Thyroid gland (tissue), 4 donors: Measurements from ENCODE around the gene GRM4. TPM values are rescaled to one million over a fixed set of nuclear protein-coding genes. Genes with fewer than 3 reads are reported as not detected.

Experiments
- DNase-seq, 2 donors: peaks; one replicate each; pipeline ENCODE4 v3.0.0-alpha.2; 2019
- H3K27ac ChIP-seq, 3 donors: fragments of 200-600 bp; sonication (generic); 1 replicate in 2 of 3; 2 replicates in 1 of 3; pipeline ENCODE4 v1.5.1; 2016 to 2019; ENCODE audit warnings: mild to moderate bottlenecking in 1 of 3, moderate library complexity in 1 of 3
- H3K27me3 ChIP-seq: fragments of 200-600 bp; sonication (generic); one replicate; pipeline ENCODE4 v1.5.1; 2019
- H3K36me3 ChIP-seq, 2 donors: fragments of 200-600 bp; sonication (generic); one replicate each; pipeline ENCODE4 v1.5.1; 2016 to 2019
- H3K4me1 ChIP-seq, 2 donors: fragments of 200-600 bp; sonication (generic); one replicate each; pipeline ENCODE4 v1.5.1; 2017 to 2019
- H3K4me3 ChIP-seq, 3 donors: fragments of 200-600 bp; sonication (generic); replicated peaks in 1 of 3; 1 replicate in 2 of 3; 2 replicates in 1 of 3; pipeline ENCODE4 v1.5.1; 2016; ENCODE audit warnings: mild to moderate bottlenecking in 1 of 3
- H3K9me3 ChIP-seq: fragments of 200-600 bp; sonication (generic); one replicate; pipeline ENCODE4 v1.5.1; 2017
- POLR2A ChIP-seq, 2 donors: fragments of 450-650 bp; IDR thresholded peaks; one replicate each; pipeline ENCODE4 v1.6.1; 2017; ENCODE audit warnings: antibody characterized with exemption in 2 of 2, mild to moderate bottlenecking in 2 of 2, moderate library complexity in 1 of 2
- WGBS, 2 donors: methylation state at CpG; one replicate each; pipeline ENCODE4 v1.1.5; 2017; 5-methylcytosine and 5-hydroxymethylcytosine counted together
- intact Hi-C: fragments of 100-400 bp; cut with DNase I; formaldehyde crosslinking; loops from one replicate; pipeline ENCODE4 v1.15.1; 2023
- total RNA-seq, 4 donors: library from RNA; depleted of rRNA; stranded (reverse); fragments of >200 nt; gene quantifications; one replicate each; pipeline ENCODE4 v1.2.3, GENCODE V29; 2016
- TF ChIP-seq, protein P1 (sequence below), 6 experiments: fragments of 200-600 bp in 3 of 6; fragments of 450-650 bp in 3 of 6; sonication (generic) in 3 of 6; IDR thresholded peaks; one replicate each; pipeline ENCODE4 v1.5.1; 2016 to 2019; ENCODE audit warnings: antibody characterized with exemption in 6 of 6, mild to moderate bottlenecking in 2 of 6, inconsistent platforms in 1 of 6, moderate library complexity in 1 of 6

GRM4 gene
- total RNA-seq, 4 donors from 2014 or later = under 0.01 TPM; not detected in 3

DNA sequence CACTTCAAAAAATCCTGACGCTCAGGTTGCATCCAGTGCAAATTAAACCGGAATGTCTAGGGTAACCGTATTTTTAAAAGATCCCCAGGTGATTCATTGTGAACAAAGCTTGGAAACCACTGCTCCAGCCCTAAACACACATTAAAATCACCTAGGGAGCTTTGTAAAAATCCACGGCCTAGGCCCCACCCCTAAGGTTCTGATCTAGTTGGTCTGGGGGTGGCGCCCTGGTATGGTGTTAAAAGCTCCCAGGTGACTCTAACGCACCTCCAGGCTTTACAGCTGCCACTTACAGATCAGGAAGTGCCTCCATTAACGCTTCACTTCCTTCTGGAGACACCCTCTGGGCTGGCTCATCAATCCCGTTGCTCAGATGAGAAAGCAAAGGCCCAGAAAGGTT lies 92.2 kb downstream of the GRM4 start:
- Histone ChIP-seq H3K36me3 (no peaks in the 10 kb centered on the region), H3K27ac (no peak overlapping the region), H3K9me3 (no peaks in the 10 kb centered on the region), H3K4me1 (peaks cover 4 to 15% of the 10 kb centered on the region in 2 donors), H3K4me3 (no peak overlapping the region), H3K27me3 (no peaks in the 10 kb centered on the region)
- TF ChIP-seq, protein P1, sequence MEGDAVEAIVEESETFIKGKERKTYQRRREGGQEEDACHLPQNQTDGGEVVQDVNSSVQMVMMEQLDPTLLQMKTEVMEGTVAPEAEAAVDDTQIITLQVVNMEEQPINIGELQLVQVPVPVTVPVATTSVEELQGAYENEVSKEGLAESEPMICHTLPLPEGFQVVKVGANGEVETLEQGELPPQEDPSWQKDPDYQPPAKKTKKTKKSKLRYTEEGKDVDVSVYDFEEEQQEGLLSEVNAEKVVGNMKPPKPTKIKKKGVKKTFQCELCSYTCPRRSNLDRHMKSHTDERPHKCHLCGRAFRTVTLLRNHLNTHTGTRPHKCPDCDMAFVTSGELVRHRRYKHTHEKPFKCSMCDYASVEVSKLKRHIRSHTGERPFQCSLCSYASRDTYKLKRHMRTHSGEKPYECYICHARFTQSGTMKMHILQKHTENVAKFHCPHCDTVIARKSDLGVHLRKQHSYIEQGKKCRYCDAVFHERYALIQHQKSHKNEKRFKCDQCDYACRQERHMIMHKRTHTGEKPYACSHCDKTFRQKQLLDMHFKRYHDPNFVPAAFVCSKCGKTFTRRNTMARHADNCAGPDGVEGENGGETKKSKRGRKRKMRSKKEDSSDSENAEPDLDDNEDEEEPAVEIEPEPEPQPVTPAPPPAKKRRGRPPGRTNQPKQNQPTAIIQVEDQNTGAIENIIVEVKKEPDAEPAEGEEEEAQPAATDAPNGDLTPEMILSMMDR (IDR thresholded peaks at IDR 0.05) = no peak
- no peak for TF ChIP-seq POLR2A (IDR thresholded peaks at IDR 0.05)
- peak in 1 of 2 donors; percentile 10 for DNase-seq
- intact Hi-C loops = no loop called here
- WGBS, 2 donors = 44 to 48% methylated on average over 8 of the region's 8 CpGs

DNA sequence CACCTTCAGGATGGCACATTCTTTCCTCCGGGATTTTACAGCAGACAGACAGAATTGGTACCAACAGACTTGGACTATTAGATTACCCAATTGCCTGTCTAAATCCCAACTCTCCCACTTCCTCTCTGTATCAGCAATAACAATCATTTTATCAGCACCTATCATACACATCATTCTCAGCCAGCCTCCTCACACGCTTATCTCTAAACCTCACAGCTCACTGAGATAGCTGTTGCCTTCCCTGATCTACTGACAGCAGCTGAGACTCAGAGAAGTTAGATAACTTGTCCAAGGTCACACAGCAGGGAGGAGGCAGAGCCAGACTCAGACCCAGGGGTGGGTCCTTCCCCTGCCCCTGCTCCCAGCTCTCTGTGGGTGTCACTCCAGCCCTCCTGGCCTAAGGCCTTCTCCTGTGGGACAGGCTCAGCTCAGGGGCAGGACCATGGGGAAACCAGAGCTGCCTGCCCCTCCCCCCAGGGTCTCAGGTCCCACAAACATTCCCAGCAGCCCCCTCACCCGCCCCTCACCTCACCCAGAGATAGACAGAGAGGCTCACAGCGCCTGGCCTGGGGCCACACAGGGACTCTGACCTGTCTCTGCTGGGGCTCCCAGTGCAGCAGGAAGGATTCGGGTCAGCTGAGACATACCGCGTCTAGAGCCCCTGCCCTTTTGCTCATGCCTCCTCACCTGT lies 92.8 kb downstream of the GRM4 start:
- H3K4me1 ChIP-seq = peaks cover 4 to 15% of the 10 kb centered on the region in 2 donors
- no peak overlapping the region for H3K4me3 ChIP-seq
- H3K36me3 ChIP-seq = no peaks in the 10 kb centered on the region
- no peak for TF ChIP-seq POLR2A (IDR thresholded peaks at IDR 0.05)
- TF ChIP-seq, protein P1 (IDR thresholded peaks at IDR 0.05) = no peak
- DNase-seq = no peak
- intact Hi-C loops = no loop called here
- H3K27ac ChIP-seq = no peak overlapping the region
- WGBS, 2 donors = 75 to 91% methylated on average over 2 to 7 of the region's 7 CpGs
- no peaks in the 10 kb centered on the region for H3K27me3 ChIP-seq
- no peaks in the 10 kb centered on the region for H3K9me3 ChIP-seq

DNA sequence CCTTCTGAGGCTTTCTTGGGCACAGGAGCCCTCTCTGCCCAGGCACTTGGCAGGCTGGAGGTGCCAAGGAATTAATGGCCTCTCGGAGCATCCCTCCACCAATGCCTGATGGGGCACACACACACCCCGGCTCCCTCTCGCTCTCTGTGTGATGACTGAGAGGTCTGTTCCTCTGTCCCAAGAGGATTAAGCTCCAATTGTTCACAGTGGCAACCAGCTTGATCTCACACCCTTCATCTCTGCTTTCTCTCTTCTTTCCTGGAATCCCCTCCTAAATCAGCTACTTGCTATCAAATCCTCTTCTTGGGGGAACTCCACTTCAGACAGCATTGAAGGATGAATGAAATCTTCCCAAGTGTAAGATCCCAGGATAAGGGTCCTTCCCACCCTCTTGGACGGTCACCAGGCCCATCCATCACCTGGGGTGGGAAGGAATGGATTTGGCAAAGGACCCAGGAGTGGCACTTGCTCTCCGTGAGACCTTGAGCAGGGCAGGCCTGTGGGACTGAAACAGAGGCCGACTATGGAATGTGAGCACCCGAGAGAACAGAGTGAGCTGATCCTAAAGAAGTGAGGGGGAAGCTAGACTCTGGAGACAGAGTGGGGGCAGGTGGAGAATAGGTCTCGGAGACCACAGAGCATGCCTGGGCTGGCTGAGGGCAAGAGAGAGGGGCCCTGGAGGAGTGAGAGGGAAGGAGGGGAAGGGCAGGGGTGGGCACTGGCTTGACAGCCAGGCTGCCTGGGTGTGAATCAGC lies 93.6 kb downstream of the GRM4 start:
- Histone ChIP-seq H3K27me3 (no peaks in the 10 kb centered on the region), H3K36me3 (no peaks in the 10 kb centered on the region), H3K9me3 (no peaks in the 10 kb centered on the region), H3K4me1 (peaks cover 4 to 15% of the 10 kb centered on the region in 2 donors), H3K4me3 (no peak overlapping the region), H3K27ac (no peak overlapping the region)
- intact Hi-C loops = no loop called here
- TF ChIP-seq, protein P1 (IDR thresholded peaks at IDR 0.05) = no peak
- TF ChIP-seq POLR2A (IDR thresholded peaks at IDR 0.05) = no peak
- WGBS, 2 donors = 55 to 62% methylated on average over 8 of the region's 8 CpGs
- DNase-seq = no peak

DNA sequence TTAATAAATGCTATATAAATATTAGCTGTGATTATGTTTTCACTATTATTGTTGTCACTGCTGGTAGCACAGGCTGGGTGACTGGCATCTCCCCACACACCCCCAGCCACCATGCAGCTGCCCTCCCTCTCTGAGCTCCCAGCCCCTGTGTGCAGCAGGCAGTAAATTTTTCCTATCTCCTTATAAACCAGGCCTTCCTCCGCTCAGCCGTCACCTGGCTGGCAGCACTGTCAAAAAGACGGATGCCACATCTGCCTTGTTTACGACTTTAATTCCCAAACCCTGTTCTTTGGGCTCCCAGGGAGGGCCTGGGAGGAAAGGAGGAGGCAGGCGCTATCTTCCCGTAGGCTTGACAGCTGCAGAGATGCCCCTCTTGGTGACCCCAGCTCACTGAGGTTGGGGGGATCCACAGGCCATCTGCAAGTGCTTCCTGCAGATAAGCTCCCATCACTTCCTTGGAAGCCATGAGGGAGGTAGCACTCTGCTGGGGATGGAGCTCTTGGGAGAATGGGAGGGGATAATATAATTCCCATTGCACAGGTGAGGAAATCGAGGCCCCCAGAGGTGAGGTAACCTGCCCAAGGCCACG lies 94.5 kb downstream of the GRM4 start:
- WGBS, 2 donors = 70 to 78% methylated on average over 8 of the region's 8 CpGs
- peaks cover under 1 to 10% of the 10 kb centered on the region in 2 donors for H3K4me1 ChIP-seq
- TF ChIP-seq, protein P1 (IDR thresholded peaks at IDR 0.05) = no peak
- no peak for TF ChIP-seq POLR2A (IDR thresholded peaks at IDR 0.05)
- no peaks in the 10 kb centered on the region for H3K36me3 ChIP-seq
- no peak for DNase-seq
- no peak overlapping the region for H3K4me3 ChIP-seq
- intact Hi-C loops = no loop called here
- no peaks in the 10 kb centered on the region for H3K27me3 ChIP-seq
- H3K9me3 ChIP-seq = no peaks in the 10 kb centered on the region
- no peak overlapping the region for H3K27ac ChIP-seq

DNA sequence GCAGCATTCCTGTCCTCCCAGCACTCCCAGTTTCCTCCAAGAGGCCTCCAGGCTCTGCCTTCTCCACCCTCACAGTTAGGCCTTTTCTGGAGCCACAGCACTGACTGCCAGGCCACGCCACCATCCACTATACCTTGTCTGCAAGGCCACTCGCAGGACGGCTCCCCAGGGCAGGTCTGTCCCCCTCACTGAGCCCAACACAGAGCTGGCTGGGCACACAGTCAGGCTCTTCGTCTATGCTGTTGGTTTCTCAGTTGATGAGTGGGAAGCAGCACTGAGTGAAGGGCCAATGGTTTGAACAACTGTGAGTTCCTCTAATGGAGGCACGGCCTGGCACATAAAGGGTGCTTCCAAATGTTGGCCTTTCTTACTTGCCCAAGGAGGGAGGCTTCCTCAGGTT lies 95.2 kb downstream of the GRM4 start:
- intact Hi-C loops = no loop called here
- Histone ChIP-seq H3K9me3 (no peaks in the 10 kb centered on the region), H3K27ac (no peak overlapping the region), H3K4me1 (peaks cover 0 to 3% of the 10 kb centered on the region in 2 donors), H3K36me3 (no peaks in the 10 kb centered on the region), H3K4me3 (no peak overlapping the region), H3K27me3 (no peaks in the 10 kb centered on the region)
- WGBS, 2 donors = 87 to 100% methylated on average over 2 to 5 of the region's 5 CpGs
- no peak for TF ChIP-seq POLR2A (IDR thresholded peaks at IDR 0.05)
- TF ChIP-seq, protein P1 (IDR thresholded peaks at IDR 0.05) = no peak
- DNase-seq = no peak
